K562 (cell line): Measurements from ENCODE around the gene SPINK4. TPM values are rescaled to one million over a fixed set of nuclear protein-coding genes. Genes with fewer than 3 reads are reported as not detected.

Source experiments
- ARNT ChIP-seq, 2 experiments: fragments of 450-650 bp; IDR thresholded peaks; 2 replicates each; pipeline ENCODE4 v1.6.1; 2016; ENCODE audit warnings: mild to moderate bottlenecking in 1 of 2
- CBX8 ChIP-seq: fragments of 200-600 bp; sonication (generic); IDR thresholded peaks from 2 replicates; pipeline ENCODE4 v1.6.1; 2012; ENCODE audit warnings: borderline replicate concordance, mixed run types, low read depth, mild to moderate bottlenecking, moderate library complexity, mixed read lengths, low read length, control low read depth, inconsistent platforms; ENCODE audit not compliant: poor library complexity, severe bottlenecking; ENCODE audit errors: extremely low read depth
- CTCF ChIP-seq, 3 experiments: IDR thresholded peaks in 2 of 3; conservative IDR thresholded peaks in 1 of 3; 2 replicates each; pipeline ENCODE4 v1.5.1; 2011 to 2012; ENCODE audit warnings: low read length in 3 of 3, mild to moderate bottlenecking in 3 of 3, control low read depth in 2 of 3, improper control_type of control experiment in 1 of 3, inconsistent platforms in 1 of 3, low read depth in 1 of 3, mixed read lengths in 1 of 3, moderate library complexity in 1 of 3; ENCODE audit not compliant: insufficient read depth in 2 of 3
- CXXC5 ChIP-seq: fragments of 250-450 bp; sonication (Bioruptor Pico); IDR thresholded peaks from 2 replicates; pipeline ENCODE4 v1.8.0; 2022; ENCODE audit warnings: inconsistent platforms, mild to moderate bottlenecking, moderate library complexity
- ETV1 ChIP-seq: fragments of 450-650 bp; conservative IDR thresholded peaks from 2 replicates; pipeline ENCODE4 v1.6.1; 2016; ENCODE audit warnings: missing genetic modification characterization, control low read depth, low read depth, missing compliant biosample characterization
- FUS ChIP-seq: fragments of 200-400 bp; formaldehyde crosslinking; optimal IDR thresholded peaks from 2 replicates; pipeline ENCODE3; 2017; ENCODE audit warnings: low read depth, low read length
- GTF2A2 ChIP-seq: IDR thresholded peaks from 2 replicates; pipeline ENCODE4 v1.6.1; 2016; ENCODE audit warnings: mild to moderate bottlenecking, missing genetic modification characterization, missing compliant biosample characterization
- ILF3 ChIP-seq: fragments of 450-650 bp; IDR thresholded peaks from 2 replicates; pipeline ENCODE4 v1.6.1; 2018; ENCODE audit warnings: antibody characterized with exemption, mild to moderate bottlenecking, moderate library complexity, borderline replicate concordance
- MTA1 ChIP-seq: fragments of 450-650 bp; IDR thresholded peaks from 2 replicates; pipeline ENCODE4 v1.6.1; 2017; ENCODE audit warnings: borderline replicate concordance
- SMAD4 ChIP-seq: fragments of 250-450 bp; sonication (Bioruptor Pico); conservative IDR thresholded peaks from 2 replicates; pipeline ENCODE4 v1.8.0; 2021; ENCODE audit warnings: inconsistent platforms, mild to moderate bottlenecking, moderate library complexity
- TAF1 ChIP-seq: IDR thresholded peaks from 2 replicates; pipeline ENCODE4 v1.6.1; 2011; ENCODE audit warnings: mild to moderate bottlenecking, low read length, moderate library complexity; ENCODE audit not compliant: insufficient read depth, control insufficient read depth, severe bottlenecking; ENCODE audit errors: extremely low read depth
- ZBTB40 ChIP-seq, 2 experiments: fragments of 450-650 bp in 1 of 2; sonication (generic) in 1 of 2; formaldehyde crosslinking in 1 of 2; IDR thresholded peaks; 2 replicates each; pipeline versions ENCODE4 v1.7.1 to v1.9.0; 2016 to 2022; ENCODE audit warnings: inconsistent platforms in 1 of 2, mild to moderate bottlenecking in 1 of 2, missing genetic modification reagents in 1 of 2
- ZNF232 ChIP-seq: sonication (generic); formaldehyde crosslinking; IDR thresholded peaks from 2 replicates; pipeline ENCODE4 v1.8.0; 2022; ENCODE audit warnings: mild to moderate bottlenecking, missing genetic modification reagents
- ZNF239 ChIP-seq: fragments of 250-450 bp; sonication (Bioruptor Pico); IDR thresholded peaks from 2 replicates; pipeline ENCODE4 v1.4.0; 2020; ENCODE audit warnings: mild to moderate bottlenecking
- ZNF282 ChIP-seq: sonication (generic); formaldehyde crosslinking; IDR thresholded peaks from 2 replicates; pipeline ENCODE4 v1.8.1; 2023; ENCODE audit warnings: missing genetic modification reagents
- ZNF764 ChIP-seq: fragments of 250-450 bp; sonication (Bioruptor Pico); IDR thresholded peaks from 2 replicates; pipeline ENCODE4 v1.4.0; 2020; ENCODE audit warnings: low read depth, mild to moderate bottlenecking, moderate library complexity
- ZNF77 ChIP-seq: fragments of 250-450 bp; sonication (Bioruptor Pico); IDR thresholded peaks from 2 replicates; pipeline ENCODE4 v1.5.0; 2020
- polyA plus RNA-seq, 8 experiments: library from polyadenylated mRNA; depleted of rRNA in 4 of 8; stranded (reverse) in 5 of 8; unstranded in 3 of 8; fragments of >200 nt; fragmentation: Nextera tagmentation in 2 of 8; fragmentation: Illumina TruSeq in 1 of 8; extraction: Ambion mirVana in 2 of 8; extraction: Trizol in 1 of 8; gene quantifications; 2 replicates each; pipeline versions ENCODE4 v1.2.1 to v1.2.3, GENCODE V29; 2011 to 2014; ENCODE audit warnings: inconsistent platforms in 1 of 8, missing spikeins in 1 of 8
- total RNA-seq, 7 experiments: library from RNA; depleted of rRNA in 6 of 7; stranded (reverse); fragments of >200 nt in 6 of 7; fragmentation: Illumina TruSeq in 2 of 7; extraction: Trizol in 2 of 7; gene quantifications; 2 replicates each; pipeline versions ENCODE4 v1.2.1 to v1.2.3, GENCODE V29; 2011 to 2021; ENCODE audit warnings: low replicate concordance in 1 of 7

SPINK4 gene
- total and polyA plus RNA-seq, 9 of the 15 experiments (the other 6 are each of a cell fraction or from before 2014, with no cell fraction given), result 0.74 to 5.5 (median 2.1) TPM; not detected in 2

- TF ChIP-seq ZBTB40 (IDR thresholded peaks at IDR 0.05) (peak; percentile 90), ZBTB40 (CRISPR knock-in tag; IDR thresholded peaks at IDR 0.05) (no peak), GTF2A2 (no peak), ILF3 (no peak), SMAD4 (CRISPR knock-in tag) (peak; percentile 70; the same call in 1 of the 2 replicates), CBX8 (no peak), CTCF (IDR thresholded peaks at IDR 0.05 in 2 of 3, conservative IDR thresholded peaks at IDR 0.05 in 1 of 3; ENCODE audit: insufficient read depth in 2 of 3, low read depth in 1 of 3, low read length in 3 of 3) (peak in 2 of 3 experiments; percentile 20 to 28; a peak in 3 of 6 replicates), CXXC5 (CRISPR knock-in tag) (0 out of 2 replicates have a peak, but pooled peaks have one; percentile 58), ZNF764 (CRISPR knock-in tag) (no peak), TAF1 (peak; percentile 51), FUS (no peak), ZNF282 (CRISPR knock-in tag) (no peak), ZNF232 (CRISPR knock-in tag) (no peak), MTA1 (no peak), ZNF77 (no peak), ZNF239 (CRISPR knock-in tag) (no peak), ARNT (IDR thresholded peaks at IDR 0.05) (0 out of 4 replicates have a peak, but pooled peaks of 1 of the 2 experiments have one; percentile 33), ETV1 (tag) (peak; percentile 92)
These were observed 24.7 kb downstream of the SPINK4 start, which contains the start of the genes BAG1 and CHMP5 (continued) for GRCh38 chr9:33264473-33265177.
